ENCODE results near the gene HSD17B12.
"Not testable (repeated sequence)": the region's sequence is repeated elsewhere in the genome, so short reads cannot be mapped to it uniquely, and the experiment has no call there.

HSD17B12 gene

GRCh38 chr11:43738600-43739409 lies 58.3 kb downstream of the HSD17B12 start:
- DNase-seq (ENCODE audit: low read depth, low spot score), result no peak

DNA sequence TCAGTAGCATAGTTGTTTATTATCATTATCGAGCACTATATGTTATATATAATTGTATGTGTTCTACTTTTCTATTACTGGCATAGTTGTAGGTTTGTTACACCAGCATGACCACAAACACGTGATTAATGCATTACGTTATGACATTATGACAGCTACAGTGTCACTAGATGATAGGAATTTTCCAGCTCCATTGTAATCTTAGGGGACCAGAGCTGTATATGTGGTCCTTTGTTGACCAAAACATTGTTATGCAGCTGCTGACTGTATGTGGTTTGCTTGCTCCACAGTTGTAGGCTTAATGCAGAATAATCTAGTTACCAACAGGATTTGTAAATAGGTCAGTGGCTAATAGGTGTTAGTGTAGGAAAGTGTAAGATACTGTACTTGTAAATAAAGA lies 66.1 kb downstream of the HSD17B12 start:
- no peak for DNase-seq (ENCODE audit: low read depth, low spot score)

DNA sequence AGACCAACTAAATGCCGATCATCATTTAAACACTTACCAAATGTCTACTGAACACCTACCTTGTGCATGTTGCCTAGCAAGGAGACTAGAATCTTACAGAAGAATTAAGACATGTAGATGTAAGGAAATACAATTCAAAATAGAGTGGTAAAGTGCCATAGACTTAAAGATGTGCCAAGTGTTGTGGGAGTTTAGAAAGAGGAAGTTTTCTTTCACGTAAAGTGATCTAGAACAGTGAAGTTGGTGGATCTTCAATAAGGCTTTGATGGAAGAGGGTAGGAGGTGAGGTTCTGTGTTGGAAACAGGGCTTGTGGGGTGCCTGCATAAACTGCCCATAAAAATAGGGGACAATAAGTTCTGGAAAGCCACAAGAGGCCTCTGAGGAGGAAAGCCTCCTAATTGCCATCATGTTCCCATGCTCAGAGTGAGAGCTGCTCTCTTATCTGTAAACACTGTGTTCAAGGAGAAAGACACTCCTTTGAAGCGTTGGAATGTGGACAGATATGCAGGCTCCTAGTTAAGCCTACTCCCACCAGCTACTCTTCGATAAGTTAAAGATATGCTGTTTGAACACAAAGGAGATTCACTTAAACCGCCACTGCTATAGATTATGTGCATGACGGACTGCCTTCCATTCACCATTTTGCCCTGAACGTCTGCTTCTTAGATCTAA lies 66.7 kb downstream of the HSD17B12 start:
- no peak for DNase-seq (ENCODE audit: low read depth, low spot score)

DNA sequence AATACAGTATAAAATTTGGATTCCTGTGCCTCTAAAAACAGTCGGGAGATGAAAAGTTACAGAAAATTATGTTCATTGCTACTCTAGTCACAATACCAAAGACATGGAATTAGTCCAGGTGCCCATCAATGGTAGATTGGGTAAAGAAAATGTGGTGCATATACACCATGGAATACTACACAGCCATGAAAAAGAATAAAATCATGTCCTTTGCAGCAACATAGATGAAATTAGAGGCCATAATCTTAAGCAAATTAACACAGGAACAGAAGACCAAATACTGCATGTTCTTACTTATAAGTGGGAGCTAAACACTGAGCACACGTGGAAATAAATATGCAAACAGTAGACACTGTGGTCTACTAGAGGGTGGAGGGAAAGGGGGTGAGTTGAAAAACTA lies 67.6 kb downstream of the HSD17B12 start:
- no peak for DNase-seq (ENCODE audit: low read depth, low spot score)

DNA sequence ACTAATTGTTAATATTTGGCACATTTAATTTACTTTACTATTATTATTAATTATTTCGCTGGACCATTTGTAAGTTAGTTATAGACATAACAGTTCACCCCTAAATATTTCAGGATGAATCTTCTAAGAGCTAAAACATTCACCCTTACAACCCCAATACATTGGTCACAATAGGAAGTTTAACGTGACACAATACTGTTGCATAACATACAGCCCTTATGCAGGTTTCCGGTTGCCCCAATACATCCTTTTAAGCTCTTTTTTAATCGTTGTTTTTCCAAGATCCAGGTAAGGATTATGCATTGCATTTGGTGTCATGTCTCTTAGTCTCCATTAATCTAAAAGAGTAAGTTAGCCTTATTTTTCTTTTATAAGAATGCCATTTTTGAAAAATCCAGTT lies 71.2 kb downstream of the HSD17B12 start:
- DNase-seq (ENCODE audit: low read depth, low spot score), result no peak

GRCh38 chr11:43756575-43756974 lies 76.0 kb downstream of the HSD17B12 start:
- DNase-seq (ENCODE audit: low read depth, low spot score), result no peak

DNA sequence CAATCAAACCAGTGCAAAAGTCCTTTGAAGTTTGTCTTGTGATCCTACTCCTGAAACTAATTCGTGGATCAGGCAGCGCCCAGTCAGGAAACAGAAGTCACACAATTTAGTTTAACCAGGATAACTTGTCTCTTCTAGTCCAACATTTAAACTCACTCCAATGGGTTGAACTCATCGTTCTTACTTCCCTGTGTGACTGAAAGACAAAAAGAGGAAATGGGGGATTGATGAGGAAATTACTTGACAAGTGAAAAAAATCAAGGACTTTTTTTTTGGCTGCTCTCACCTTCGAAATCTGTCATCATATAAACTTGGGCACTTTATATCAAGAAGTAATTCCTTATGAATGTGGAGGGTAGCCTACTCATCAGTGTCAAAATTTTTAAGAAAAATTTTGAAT lies 78.4 kb downstream of the HSD17B12 start:
- no peak for DNase-seq (ENCODE audit: low read depth, low spot score)

GRCh38 chr11:43760902-43761301 lies 80.4 kb downstream of the HSD17B12 start:
- no peak for DNase-seq (ENCODE audit: low read depth, low spot score)

GRCh38 chr11:43765194-43765593 lies 84.7 kb downstream of the HSD17B12 start:
- no peak for DNase-seq (ENCODE audit: low read depth, low spot score)

DNA sequence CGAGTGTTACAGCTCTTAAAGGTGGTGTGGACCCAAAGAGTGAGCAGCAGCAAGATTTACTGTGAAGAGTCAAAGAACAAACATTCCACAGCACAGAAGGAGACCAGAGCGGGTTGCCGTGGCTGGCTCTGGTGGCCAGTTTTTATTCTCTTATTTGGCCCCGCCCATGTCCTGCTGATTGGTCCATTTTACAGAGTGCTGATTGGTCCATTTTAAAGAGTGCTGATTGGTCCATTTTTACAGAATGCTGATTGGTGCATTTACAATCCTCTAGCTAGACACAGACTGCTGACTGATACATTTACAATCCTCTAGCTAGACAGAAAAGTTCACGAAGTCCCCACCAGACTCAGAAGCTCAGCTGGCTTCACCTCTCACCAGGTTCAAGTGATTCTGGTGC lies 88.1 kb downstream of the HSD17B12 start:
- DNase-seq (ENCODE audit: low read depth, low spot score), result not testable (repeated sequence)

DNA sequence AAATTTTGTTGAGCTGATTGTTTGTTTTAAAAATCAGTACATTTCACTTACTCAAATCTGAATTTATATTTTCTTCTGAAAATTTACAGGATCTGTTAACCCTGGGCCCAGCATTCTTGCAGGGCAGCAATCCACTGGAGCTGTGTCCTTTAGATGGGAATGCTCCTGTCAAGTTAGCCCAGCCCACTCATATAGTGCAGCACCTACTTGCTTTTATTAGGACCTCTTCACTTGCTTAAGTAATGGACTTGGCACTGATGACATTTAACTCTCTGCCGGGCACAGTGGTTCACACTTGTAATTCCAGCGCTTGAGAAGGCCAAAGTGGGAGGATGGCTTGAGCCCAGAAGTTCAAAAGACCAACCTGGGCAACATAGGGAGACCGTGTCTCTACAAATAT lies 89.6 kb downstream of the HSD17B12 start:
- no peak for DNase-seq (ENCODE audit: low read depth, low spot score)

DNA sequence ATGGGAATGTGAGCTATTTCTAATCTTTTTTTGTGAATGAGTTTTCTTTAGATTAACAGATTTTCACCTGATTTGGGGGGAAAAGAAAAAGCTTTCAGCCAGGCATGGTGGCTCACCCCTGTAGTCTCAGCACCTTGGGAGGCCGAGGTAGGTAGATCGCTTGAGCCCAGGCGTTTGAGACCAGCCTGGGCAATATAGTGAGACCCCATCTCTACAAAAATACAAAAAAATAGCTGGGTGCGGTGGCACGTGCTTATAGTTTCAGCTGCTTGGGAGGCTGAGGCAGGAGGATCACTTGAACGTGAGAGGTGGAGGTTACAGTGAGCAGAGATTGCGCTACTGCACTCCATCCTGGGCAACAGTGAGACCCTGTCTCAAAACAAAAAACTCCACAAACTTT lies 92.2 kb downstream of the HSD17B12 start:
- DNase-seq (ENCODE audit: low read depth, low spot score), result no peak

GRCh38 chr11:43774786-43775185 lies 94.2 kb downstream of the HSD17B12 start:
- no peak for DNase-seq (ENCODE audit: low read depth, low spot score)

DNA sequence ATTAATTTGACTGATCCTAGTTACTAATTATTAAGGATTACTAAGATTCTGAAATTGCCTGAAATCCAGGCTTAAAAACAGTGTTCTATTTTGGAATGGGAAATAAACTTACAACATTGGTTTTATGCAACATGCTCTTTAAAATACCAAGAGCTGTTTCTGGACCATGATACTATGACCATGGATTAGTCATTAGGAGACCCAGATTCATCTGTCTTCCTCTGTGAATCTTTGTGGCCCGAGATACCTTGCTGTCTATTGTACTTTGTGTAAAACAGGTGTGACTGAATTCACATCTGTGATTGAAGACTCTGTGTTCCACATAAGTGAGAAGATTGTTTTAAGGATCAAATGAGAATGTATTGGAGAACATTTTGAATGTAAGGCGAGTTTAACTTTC lies 98.8 kb downstream of the HSD17B12 start:
- DNase-seq (ENCODE audit: low read depth, low spot score), result no peak

DNA sequence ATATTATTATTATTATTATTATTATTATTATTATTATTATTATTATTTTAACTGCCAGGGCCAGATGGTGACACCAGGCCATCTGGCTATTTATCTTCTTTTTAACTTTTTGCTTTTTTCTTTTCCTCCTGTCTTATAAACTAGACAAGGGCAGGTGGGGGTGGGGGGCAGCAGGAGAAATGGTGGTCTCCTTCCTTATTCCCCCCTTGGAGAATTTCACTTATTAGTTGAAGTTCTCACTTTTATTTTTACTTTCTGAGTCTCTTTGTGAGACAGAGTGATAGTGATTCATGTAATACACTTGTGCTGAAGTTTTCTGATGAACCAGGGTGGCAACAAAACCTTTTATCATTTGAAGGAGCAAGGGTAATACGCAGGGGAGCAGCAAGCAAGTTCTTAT lies 103.8 kb downstream of the HSD17B12 start:
- no peak for DNase-seq (ENCODE audit: low read depth, low spot score)

- no peak for DNase-seq (ENCODE audit: low read depth, low spot score)
These were observed 104.3 kb downstream of the HSD17B12 start for GRCh38 chr11:43784866-43785265.

DNA sequence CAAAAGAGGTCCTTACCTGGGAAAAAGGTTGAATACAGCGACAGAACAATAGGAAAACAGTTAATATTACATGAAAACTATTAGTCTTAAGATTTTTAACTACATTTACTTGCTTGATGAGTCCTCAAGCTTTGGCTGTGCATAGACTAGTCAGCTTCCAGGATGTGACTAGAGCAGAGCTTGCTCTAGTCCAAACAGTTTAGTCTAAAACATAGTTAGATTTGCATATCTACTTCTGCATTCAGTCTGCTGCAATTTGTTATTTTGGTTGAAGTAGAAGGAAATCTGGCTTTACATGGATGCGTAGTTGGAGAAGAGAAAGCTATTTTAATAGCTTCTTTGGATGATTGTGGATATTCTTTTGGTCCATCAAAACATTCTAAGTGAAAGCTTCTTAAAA lies 104.8 kb downstream of the HSD17B12 start:
- DNase-seq (ENCODE audit: low read depth, low spot score), result no peak

GRCh38 chr11:43786016-43786415 lies 105.5 kb downstream of the HSD17B12 start:
- DNase-seq (ENCODE audit: low read depth, low spot score), result no peak

GRCh38 chr11:43787824-43788223 lies 107.3 kb downstream of the HSD17B12 start:
- no peak for DNase-seq (ENCODE audit: low read depth, low spot score)

GRCh38 chr11:43788421-43788820 lies 107.9 kb downstream of the HSD17B12 start:
- DNase-seq (ENCODE audit: low read depth, low spot score), result no peak

DNA sequence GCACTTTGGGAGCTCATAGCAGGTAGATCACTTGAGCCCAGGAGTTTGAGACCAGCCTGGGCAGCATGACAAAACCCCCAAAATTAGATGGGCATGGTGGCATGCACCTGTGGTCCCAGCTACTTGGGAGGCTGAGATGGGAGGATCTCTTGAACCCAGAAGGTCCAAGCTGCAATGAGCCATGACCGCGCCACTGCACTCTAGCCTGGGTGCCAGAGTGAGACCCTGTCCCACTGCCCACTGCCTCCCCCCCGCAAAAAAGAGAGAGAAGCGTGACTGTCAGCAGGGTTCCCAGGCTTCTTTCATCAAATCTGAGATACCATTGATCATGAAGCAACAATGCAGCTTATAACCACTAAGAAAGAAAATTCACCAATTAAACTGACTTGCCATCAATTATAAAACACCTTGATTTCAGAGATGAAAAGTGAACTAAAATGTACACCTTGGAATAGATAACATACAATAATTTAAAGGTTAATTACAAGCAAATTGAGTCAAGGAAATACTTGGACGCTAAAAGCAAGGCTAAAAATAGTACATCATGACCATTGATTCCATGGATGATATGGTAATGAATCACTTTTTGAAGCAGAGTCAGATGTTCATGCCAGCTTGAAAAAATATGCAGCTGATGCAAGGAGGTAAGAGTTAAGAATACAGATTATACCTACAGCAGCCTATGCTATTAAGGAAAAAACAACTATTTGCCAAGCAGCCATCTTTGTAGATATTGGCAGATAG lies 109.3 kb downstream of the HSD17B12 start:
- no peak for DNase-seq (ENCODE audit: low read depth, low spot score)

DNA sequence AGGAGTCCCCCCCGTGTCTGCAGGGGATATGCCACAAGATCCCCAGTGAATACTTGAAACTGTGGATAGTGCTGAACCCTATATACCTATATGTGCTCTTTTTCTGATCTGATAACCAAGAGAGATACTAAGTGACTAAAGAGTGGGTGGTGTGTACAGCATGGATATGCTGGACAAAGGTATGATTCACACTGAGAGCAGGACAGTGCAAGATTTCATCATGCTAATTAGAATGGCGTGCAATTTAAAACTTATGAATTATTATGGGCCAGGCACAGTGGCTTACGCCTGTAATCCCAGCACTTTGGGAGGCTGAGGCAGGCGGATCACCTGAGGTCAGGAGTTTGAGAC lies 109.9 kb downstream of the HSD17B12 start:
- no peak for DNase-seq (ENCODE audit: low read depth, low spot score)

GRCh38 chr11:43797337-43797736 lies 116.8 kb downstream of the HSD17B12 start:
- no peak for DNase-seq (ENCODE audit: low read depth, low spot score)

Measured in smooth muscle cell of the brain vasculature (primary cell).